ENCODE results near the gene RNF212.

The RNF212 gene

DNA sequence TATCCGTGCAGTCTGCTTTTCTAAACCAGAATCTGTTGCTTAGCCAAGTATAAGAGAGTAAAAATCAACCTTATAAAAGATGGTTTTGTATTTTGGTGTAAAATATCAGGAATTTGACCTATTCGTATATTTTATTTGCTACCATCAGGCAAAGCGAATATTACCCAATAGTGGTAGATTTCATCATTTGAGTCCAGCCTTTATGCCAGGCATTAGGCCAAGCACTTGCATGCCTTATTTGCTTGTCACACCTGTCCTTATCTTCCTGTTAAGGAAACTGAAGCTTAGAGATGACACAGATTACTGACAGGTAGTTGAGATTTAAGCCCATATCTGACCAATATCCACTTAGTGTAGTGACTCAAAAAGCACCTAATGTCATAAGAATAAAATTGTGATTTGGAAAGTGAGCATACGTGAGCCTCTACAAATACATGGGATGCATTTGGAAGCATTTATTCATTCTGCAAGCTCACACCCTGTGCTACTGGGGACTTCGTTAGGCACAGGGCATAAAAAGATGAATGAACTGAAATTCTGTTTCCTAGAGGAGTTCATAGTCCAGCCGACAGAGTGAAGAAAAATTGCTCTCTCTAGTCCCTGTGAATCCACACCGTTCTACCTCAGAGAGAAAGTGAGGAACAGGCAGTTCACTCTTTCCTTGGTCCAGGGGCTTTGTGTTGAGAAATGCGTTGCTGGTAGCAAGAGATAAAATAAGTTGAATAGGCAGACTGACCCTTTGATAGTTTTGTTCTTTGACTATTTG lies 2.3 kb upstream of the RNF212 start:
- Histone ChIP-seq H3K79me2 (ENCODE audit: low read length) (no peaks in the 10 kb centered on the region), H3K4me1 (ENCODE audit: low read length) (no peaks in the 10 kb centered on the region), H3K9me3 (ENCODE audit: insufficient read depth, low read length) (no peaks in the 10 kb centered on the region), H3K4me3 (ENCODE audit: low read length) (no peak overlapping the region), H3K36me3 (replicated peaks; ENCODE audit: low read depth, low read length) (no peaks in the 10 kb centered on the region), H3K27me3 (ENCODE audit: low read depth, low read length) (peaks cover 11% of the 10 kb centered on the region; the same call in 1 of the 2 replicates), H3K4me2 (ENCODE audit: low read length) (no peak overlapping the region), H3K27ac (ENCODE audit: low read length) (no peak overlapping the region), H3K9ac (ENCODE audit: low read length) (no peak overlapping the region), H2AFZ (ENCODE audit: low read depth, low read length) (no peak overlapping the region), H4K20me1 (ENCODE audit: insufficient read depth, low read length) (no peaks in the 10 kb centered on the region)
- TF ChIP-seq, protein P1, sequence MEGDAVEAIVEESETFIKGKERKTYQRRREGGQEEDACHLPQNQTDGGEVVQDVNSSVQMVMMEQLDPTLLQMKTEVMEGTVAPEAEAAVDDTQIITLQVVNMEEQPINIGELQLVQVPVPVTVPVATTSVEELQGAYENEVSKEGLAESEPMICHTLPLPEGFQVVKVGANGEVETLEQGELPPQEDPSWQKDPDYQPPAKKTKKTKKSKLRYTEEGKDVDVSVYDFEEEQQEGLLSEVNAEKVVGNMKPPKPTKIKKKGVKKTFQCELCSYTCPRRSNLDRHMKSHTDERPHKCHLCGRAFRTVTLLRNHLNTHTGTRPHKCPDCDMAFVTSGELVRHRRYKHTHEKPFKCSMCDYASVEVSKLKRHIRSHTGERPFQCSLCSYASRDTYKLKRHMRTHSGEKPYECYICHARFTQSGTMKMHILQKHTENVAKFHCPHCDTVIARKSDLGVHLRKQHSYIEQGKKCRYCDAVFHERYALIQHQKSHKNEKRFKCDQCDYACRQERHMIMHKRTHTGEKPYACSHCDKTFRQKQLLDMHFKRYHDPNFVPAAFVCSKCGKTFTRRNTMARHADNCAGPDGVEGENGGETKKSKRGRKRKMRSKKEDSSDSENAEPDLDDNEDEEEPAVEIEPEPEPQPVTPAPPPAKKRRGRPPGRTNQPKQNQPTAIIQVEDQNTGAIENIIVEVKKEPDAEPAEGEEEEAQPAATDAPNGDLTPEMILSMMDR (IDR thresholded peaks at IDR 0.05; ENCODE audit: low read depth, low read length): no peak
- TF ChIP-seq EZH2phosphoT487 (IDR thresholded peaks at IDR 0.05; ENCODE audit: low read depth): no peak

DNA sequence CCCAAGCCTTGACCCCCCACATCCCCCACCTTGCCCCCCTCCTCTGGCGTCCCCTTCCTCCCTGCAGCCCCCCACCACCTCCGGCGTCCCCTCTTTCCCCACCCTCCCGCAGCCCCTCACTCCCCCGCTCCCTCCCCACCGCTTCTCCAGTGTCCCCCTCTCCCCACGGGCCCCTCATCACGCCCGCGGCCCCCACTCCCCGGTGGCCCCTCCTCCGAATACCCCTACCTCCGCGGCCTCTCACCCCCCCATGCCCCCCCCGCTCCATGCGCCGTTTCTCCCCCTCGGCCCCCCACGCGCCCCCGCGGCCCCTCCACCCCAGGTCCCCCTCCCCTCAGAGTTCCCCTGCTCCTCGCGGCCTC lies 562 bp downstream of the RNF212 start:
- Histone ChIP-seq H3K27ac (ENCODE audit: low read length) (no peak overlapping the region), H3K27me3 (ENCODE audit: low read depth, low read length) (peaks cover 20% of the 10 kb centered on the region), H3K4me3 (ENCODE audit: low read length) (no peak overlapping the region), H3K4me1 (ENCODE audit: low read length) (no peaks in the 10 kb centered on the region), H4K20me1 (ENCODE audit: insufficient read depth, low read length) (no peaks in the 10 kb centered on the region), H2AFZ (ENCODE audit: low read depth, low read length) (no peak overlapping the region), H3K4me2 (ENCODE audit: low read length) (no peak overlapping the region), H3K9ac (ENCODE audit: low read length) (no peak overlapping the region), H3K9me3 (ENCODE audit: insufficient read depth, low read length) (no peaks in the 10 kb centered on the region), H3K36me3 (replicated peaks; ENCODE audit: low read depth, low read length) (no peaks in the 10 kb centered on the region), H3K79me2 (ENCODE audit: low read length) (no peaks in the 10 kb centered on the region)
- TF ChIP-seq, protein P1 (IDR thresholded peaks at IDR 0.05; ENCODE audit: low read depth, low read length): no peak
- TF ChIP-seq EZH2phosphoT487 (IDR thresholded peaks at IDR 0.05; ENCODE audit: low read depth): no peak

DNA sequence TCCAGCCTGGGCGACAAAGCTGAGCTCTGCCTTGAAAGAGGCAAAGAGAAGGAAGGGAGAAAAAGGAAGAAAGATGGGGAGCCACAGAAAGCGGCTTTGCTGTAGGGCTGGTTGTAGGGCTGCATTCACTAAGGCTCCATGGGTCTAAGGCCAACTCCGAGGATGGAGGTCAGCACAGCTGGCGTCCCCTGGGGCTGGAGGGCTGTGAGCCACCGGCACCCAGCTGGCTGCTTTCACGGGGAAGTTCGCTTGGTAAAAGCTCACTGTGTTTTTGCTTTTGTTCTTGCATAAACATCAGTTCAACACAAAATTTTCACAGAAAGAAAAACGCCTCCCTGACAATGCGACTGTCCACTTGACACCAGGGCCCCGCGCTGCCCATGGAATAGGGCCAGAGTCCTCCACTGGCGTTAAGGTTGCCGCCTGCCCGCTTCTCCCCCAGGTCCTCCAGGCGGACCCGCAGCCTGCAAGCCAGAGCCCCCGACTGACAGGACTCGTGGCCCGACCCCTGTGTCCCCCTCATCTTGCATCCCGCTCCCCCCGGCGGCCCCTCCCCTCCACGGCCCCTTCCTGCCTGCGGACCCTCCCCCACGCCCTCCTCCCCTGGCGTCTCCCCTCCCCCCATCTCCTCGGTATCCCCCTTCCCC lies 1.1 kb downstream of the RNF212 start:
- Histone ChIP-seq H3K36me3 (replicated peaks; ENCODE audit: low read depth, low read length) (no peaks in the 10 kb centered on the region), H3K4me1 (ENCODE audit: low read length) (no peaks in the 10 kb centered on the region), H3K79me2 (ENCODE audit: low read length) (no peaks in the 10 kb centered on the region), H4K20me1 (ENCODE audit: insufficient read depth, low read length) (no peaks in the 10 kb centered on the region), H3K4me3 (ENCODE audit: low read length) (no peak overlapping the region), H3K27me3 (ENCODE audit: low read depth, low read length) (peaks cover 16% of the 10 kb centered on the region), H3K27ac (ENCODE audit: low read length) (no peak overlapping the region), H3K4me2 (ENCODE audit: low read length) (no peak overlapping the region), H2AFZ (ENCODE audit: low read depth, low read length) (no peak overlapping the region), H3K9ac (ENCODE audit: low read length) (no peak overlapping the region), H3K9me3 (ENCODE audit: insufficient read depth, low read length) (no peaks in the 10 kb centered on the region)
- TF ChIP-seq, protein P1 (IDR thresholded peaks at IDR 0.05; ENCODE audit: low read depth, low read length): no peak
- TF ChIP-seq EZH2phosphoT487 (IDR thresholded peaks at IDR 0.05; ENCODE audit: low read depth): no peak

DNA sequence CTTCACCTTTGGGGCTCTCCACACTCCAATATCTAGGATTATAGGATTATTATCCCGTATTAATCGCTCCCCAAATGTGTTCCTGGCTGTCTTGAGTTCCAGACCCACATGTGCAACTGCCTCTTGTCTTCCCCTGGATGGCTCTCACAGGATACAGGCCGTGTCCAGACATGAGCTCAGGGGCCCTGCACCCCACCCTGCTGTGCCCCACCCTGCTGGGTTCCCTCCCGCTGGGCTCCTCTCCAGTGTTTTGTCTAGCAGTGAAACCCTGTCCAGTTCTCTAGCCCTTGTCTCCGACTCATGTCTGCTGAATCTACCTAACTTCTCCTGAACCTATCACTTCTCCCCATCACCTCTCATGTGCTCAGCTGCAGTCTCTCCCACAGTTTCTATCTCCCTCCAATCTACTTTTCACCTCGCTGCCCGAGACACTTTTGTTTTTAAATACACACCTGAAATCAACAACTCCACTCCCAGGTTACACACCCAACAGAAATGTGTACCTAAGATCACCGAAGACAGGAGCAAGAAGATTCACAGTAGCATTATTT lies 2.0 kb downstream of the RNF212 start:
- Histone ChIP-seq H3K27ac (ENCODE audit: low read length) (no peak overlapping the region), H3K27me3 (ENCODE audit: low read depth, low read length) (peaks cover 16% of the 10 kb centered on the region), H3K36me3 (replicated peaks; ENCODE audit: low read depth, low read length) (no peaks in the 10 kb centered on the region), H3K9ac (ENCODE audit: low read length) (no peak overlapping the region), H2AFZ (ENCODE audit: low read depth, low read length) (no peak overlapping the region), H4K20me1 (ENCODE audit: insufficient read depth, low read length) (no peaks in the 10 kb centered on the region), H3K4me3 (ENCODE audit: low read length) (no peak overlapping the region), H3K4me1 (ENCODE audit: low read length) (no peaks in the 10 kb centered on the region), H3K4me2 (ENCODE audit: low read length) (no peak overlapping the region), H3K79me2 (ENCODE audit: low read length) (no peaks in the 10 kb centered on the region), H3K9me3 (ENCODE audit: insufficient read depth, low read length) (no peaks in the 10 kb centered on the region)
- TF ChIP-seq, protein P1 (IDR thresholded peaks at IDR 0.05; ENCODE audit: low read depth, low read length): no peak
- TF ChIP-seq EZH2phosphoT487 (IDR thresholded peaks at IDR 0.05; ENCODE audit: low read depth): no peak

Measured in OCI-LY3 (cell line).